SJCRH30 (cell line): ENCODE data around the gene MTHFSD. TPM values are rescaled to one million over a fixed set of nuclear protein-coding genes. Genes with fewer than 3 reads are reported as not detected.

Experiments
- DNase-seq, 2 experiments: peaks; one replicate each; pipeline ENCODE4 v3.0.0-alpha.2; 2015 to 2020
- H3K27ac ChIP-seq: fragments of 250-450 bp; sonication (Bioruptor Pico); 2 replicates; pipeline ENCODE4 v1.5.1; 2020; ENCODE audit warnings: mild to moderate bottlenecking, moderate library complexity
- H3K27me3 ChIP-seq: fragments of 250-450 bp; sonication (Bioruptor Pico); 2 replicates; pipeline ENCODE4 v1.5.1; 2020; ENCODE audit warnings: mild to moderate bottlenecking, moderate library complexity
- H3K36me3 ChIP-seq: fragments of 250-450 bp; sonication (Bioruptor Pico); 2 replicates; pipeline ENCODE4 v1.5.1; 2020; ENCODE audit warnings: mild to moderate bottlenecking, moderate library complexity
- H3K4me1 ChIP-seq: fragments of 250-450 bp; sonication (Bioruptor Pico); 2 replicates; pipeline ENCODE4 v1.5.1; 2020; ENCODE audit warnings: mild to moderate bottlenecking, moderate library complexity
- H3K4me3 ChIP-seq: fragments of 250-450 bp; sonication (Bioruptor Pico); 2 replicates; pipeline ENCODE4 v1.5.1; 2020; ENCODE audit warnings: mild to moderate bottlenecking, moderate library complexity
- H3K9me3 ChIP-seq: fragments of 250-450 bp; sonication (Bioruptor Pico); replicated peaks from 2 replicates; pipeline ENCODE4 v1.5.1; 2020; ENCODE audit warnings: mild to moderate bottlenecking, moderate library complexity
- total RNA-seq: library from RNA; depleted of rRNA; stranded (reverse); fragments of >200 nt; shearing (Covaris generic); gene quantifications from 2 replicates; pipeline ENCODE4 v1.2.3, GENCODE V29; 2014

MTHFSD gene
- total RNA-seq, 1 experiment from 2014 or later, result 7.2 TPM

DNA sequence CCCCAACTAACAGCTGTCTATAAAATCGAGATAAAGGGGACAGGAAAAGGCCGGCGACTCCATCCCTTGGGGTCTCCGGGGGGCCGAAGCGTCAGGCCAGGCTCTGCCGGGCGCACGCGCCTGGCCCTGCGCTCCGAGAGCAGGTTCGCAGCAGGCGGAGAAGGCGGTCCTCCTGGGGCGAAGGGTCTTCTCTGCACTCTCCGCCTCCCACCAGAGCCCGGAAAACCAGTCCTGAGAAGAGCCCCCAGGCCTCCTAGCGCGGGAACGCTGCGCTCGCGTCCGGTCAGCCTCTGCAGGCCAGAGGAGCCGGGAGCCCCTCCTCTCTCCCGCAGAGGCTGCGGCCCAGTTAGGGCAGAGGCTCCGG is 39.6 kb downstream of the MTHFSD start:
- Histone ChIP-seq H3K4me3 (no peak overlapping the region), H3K9me3 (no peaks in the 10 kb centered on the region), H3K36me3 (peaks cover 20% of the 10 kb centered on the region), H3K27ac (no peak overlapping the region), H3K27me3 (no peaks in the 10 kb centered on the region), H3K4me1 (0 out of 2 replicates have a peak, but pooled peaks cover 4% of the 10 kb centered on the region)
- DNase-seq, result no peak

DNA sequence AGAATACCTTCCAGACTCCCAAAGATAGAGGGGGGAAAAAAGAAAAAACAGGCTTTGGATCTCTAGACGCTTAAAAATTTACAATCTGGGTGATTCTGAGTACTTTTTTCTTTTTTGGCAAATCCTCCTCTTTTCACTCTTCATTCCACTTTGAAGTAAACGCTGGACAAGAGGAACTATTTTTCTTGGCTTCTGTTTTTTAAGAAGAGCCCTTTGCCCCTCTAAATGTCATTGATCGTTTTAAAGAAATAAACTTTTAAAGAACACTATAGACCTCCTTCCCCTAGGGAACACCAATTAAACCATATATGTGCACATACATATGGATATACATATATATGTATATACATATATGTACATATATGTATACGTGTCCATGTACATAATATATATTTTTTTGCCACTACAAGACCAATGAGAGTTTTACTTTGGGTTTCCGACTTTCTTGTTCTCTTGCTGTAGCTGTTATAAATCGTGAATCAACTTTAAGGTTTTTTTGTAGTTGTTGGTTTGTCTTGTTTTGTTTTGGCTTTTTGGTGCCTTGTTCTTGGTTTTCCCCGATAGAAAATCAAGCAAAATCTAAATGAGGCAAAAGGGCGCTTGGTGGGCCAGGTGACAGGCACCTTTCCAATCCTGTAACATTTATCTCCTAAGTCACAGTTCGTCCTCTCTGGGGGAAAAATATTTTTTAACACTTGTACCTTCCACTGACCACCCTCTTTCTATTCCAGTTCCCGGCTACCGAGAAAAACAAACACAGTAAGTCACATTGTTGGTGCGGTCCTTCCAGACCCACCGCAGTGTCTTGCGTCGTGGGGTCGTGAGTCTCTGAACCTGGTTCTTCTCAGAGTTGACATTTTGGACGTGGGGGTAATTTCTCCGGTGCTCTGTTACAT is 40.3 kb downstream of the MTHFSD start:
- Histone ChIP-seq H3K36me3 (peaks cover 20% of the 10 kb centered on the region), H3K4me3 (peak overlapping the region; percentile 67), H3K27me3 (no peaks in the 10 kb centered on the region), H3K9me3 (no peaks in the 10 kb centered on the region), H3K4me1 (0 out of 2 replicates have a peak, but pooled peaks cover 4% of the 10 kb centered on the region), H3K27ac (peak overlapping the region; percentile 11; the same call in 1 of the 2 replicates)
- DNase-seq, result no peak

DNA sequence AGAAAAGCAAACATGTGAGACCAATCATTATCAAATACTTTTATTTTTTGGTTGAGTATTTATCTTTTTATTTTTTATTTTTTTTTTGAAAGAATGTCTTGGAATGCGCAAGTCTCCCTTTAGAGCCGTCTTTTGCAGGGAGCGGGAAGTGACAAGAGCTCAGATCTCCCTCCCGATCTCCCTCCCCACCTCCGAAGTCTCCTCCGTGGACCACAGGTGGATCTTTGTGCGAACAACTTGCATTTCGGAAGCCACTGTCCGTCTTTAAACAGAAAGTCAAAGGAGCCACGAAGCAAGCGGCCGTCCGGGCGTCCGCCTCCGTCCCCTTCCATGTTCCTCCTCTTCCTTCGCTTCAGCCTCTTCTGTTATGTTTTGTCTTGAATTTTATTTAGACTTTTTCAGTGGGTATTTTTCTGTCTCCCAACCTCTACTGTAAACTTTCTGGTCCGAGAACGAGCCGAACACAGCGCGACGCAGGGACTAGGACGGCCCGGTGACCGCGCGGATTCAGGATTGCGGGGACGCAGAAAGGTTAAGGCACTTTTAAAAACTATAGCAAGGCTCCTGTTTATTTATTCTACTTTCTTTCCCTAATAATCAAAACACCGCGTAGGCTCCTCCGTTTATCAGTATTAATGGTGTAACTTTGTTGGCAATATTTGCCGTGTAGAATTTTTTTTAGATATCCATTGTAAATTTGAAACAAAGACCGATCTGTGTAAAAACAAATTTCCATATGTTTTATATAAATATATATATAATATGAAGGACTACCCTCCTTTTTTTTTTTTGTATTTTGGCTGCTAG is 41.4 kb downstream of the MTHFSD start:
- no peaks in the 10 kb centered on the region for H3K27me3 ChIP-seq

DNA sequence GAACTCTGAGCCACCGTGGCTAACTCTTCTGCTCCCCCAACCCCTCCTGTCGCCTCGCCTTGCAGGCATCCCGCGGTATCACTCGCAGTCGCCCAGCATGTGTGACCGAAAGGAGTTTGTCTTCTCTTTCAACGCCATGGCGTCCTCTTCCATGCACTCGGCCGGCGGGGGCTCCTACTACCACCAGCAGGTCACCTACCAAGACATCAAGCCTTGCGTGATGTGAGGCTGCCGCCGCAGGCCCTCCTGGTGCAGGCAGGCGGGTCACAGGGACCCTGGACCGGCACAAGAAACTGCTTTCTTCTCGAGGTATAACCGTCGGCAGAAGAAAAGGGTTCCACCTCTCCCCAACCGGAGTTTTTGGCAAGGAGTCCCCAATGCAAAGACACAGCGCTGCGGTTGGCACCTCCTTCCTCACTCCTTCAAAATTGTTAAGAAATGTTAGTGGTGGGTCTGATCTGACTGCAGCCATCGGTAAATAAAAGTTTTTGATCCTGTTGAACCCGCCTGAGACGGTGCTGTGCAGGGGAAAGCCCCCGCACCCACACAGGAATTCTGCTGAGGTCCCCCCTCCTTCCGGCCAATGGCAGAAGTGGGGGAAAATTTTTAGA is 42.1 kb downstream of the MTHFSD start:
- Histone ChIP-seq H3K27me3 (no peaks in the 10 kb centered on the region), H3K4me1 (0 out of 2 replicates have a peak, but pooled peaks cover 4% of the 10 kb centered on the region), H3K27ac (peak overlapping the region; percentile 76; the same call in 1 of the 2 replicates), H3K36me3 (peaks cover 20% of the 10 kb centered on the region), H3K9me3 (no peaks in the 10 kb centered on the region), H3K4me3 (peak overlapping the region; percentile 67)
- DNase-seq, result no peak

More for the DNA sequence above, 41.4 kb downstream of the MTHFSD start:
- Histone ChIP-seq H3K9me3 (no peaks in the 10 kb centered on the region), H3K36me3 (peaks cover 20% of the 10 kb centered on the region), H3K27ac (peak overlapping the region; percentile 76; the same call in 1 of the 2 replicates), H3K4me1 (0 out of 2 replicates have a peak, but pooled peaks cover 4% of the 10 kb centered on the region), H3K4me3 (peak overlapping the region; percentile 67)
- peak in 1 of 2 experiments; percentile 17 for DNase-seq

DNA sequence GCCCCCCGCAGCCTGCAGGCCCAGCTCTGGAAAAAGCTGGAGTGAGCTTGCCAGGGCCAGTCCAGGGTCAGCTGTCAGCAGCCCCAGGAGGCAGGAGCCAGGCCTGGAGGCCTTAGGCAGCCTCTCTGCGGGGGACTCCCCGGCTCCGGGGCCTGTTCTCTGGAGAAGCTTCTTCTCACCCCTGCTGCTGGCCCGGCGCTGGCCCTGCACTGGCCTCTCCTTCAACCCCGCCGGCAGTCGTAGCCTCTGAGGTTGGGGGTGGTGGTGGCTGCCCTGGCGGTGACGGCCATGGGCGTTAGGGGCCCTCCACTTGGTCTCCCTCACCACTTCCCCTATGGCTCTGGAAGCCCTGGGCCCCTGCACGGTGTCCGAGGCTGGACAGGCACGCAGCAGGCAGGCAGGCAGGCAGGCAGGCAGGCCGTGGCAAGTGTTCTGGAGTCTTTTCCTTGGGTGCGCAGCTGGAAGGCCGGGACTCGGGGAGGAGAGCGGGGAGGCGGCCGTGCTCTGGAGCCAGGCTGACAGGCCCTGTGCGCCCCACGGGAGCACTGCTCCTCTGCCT is 42.7 kb downstream of the MTHFSD start:
- Histone ChIP-seq H3K36me3 (peaks cover 20% of the 10 kb centered on the region), H3K27ac (peak overlapping the region; percentile 76; the same call in 1 of the 2 replicates), H3K4me3 (peak overlapping the region; percentile 67), H3K27me3 (no peaks in the 10 kb centered on the region), H3K9me3 (no peaks in the 10 kb centered on the region), H3K4me1 (0 out of 2 replicates have a peak, but pooled peaks cover 4% of the 10 kb centered on the region)
- peak; percentile 47 to 52 for DNase-seq

DNA sequence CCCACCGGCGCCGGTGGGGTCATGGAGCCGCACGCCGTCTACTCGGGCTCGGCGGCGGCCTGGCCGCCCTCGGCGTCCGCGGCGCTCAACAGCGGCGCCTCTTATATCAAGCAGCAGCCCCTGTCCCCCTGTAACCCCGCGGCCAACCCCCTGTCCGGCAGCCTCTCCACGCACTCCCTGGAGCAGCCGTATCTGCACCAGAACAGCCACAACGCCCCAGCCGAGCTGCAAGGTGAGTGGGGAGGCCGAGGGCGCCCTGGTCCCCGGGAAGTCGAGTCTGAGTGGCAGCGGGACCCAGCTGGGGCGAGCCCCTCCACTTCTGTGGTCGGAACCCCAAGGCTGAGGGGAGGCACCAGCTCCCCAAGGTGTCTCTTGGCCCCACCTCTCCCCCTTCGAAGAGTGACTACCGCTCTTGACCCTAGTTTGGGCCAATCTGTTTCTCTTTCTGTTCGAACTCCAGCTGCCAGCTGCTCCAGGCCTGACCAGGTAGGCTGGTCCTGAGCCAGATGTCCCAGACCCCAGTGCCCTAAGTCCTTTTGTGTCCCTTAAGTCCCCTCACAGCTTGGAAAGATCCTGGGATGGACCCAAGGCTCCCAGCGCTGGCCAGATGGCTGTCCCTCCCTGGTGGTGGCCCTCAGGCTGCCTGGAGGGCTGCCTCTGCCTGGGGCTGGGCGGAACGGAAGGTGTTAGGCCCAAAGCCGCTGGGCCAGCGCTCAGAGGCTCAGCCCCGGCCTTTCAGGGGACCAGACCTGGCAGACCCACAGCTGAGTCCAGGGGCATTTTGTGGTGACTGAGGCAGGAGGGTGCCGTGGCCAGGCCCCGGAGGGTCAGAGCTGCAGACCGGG is 43.5 kb downstream of the MTHFSD start:
- DNase-seq, result peak in 1 of 2 experiments; percentile 36
- peak overlapping the region; percentile 76 for H3K27ac ChIP-seq
- no peaks in the 10 kb centered on the region for H3K27me3 ChIP-seq
- H3K4me3 ChIP-seq, result peak overlapping the region; percentile 67
- H3K36me3 ChIP-seq, result peaks cover 20% of the 10 kb centered on the region
- peaks cover 4% of the 10 kb centered on the region; the same call in 1 of the 2 replicates for H3K4me1 ChIP-seq
- H3K9me3 ChIP-seq, result no peaks in the 10 kb centered on the region

DNA sequence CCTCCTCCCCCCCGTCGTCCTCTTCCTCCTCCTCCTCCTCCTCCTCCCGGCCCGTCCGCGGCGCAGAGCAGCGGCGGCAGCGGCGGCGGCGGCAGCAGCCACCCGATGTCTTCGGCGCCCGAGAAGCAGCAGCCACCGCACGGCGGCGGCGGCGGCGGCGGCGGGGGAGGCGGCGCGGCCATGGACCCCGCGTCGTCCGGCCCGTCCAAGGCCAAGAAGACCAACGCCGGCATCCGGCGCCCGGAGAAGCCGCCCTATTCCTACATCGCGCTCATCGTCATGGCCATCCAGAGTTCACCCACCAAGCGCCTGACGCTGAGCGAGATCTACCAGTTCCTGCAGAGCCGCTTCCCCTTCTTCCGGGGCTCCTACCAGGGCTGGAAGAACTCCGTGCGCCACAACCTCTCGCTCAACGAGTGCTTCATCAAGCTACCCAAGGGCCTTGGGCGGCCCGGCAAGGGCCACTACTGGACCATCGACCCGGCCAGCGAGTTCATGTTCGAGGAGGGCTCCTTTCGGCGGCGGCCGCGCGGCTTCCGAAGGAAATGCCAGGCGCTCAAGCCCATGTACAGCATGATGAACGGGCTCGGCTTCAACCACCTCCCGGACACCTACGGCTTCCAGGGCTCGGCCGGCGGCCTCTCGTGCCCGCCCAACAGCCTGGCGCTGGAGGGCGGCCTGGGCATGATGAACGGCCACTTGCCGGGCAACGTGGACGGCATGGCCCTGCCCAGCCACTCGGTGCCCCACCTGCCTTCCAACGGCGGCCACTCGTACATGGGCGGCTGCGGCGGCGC is 44.4 kb downstream of the MTHFSD start, which contains the start of gene FOXF1:
FOXF1 (plus strand) TSS at position 63 of the 797 bp plus-strand sequence; CDS start at position 106, 43 bp downstream.
- H3K4me1 ChIP-seq, result peaks cover 12% of the 10 kb centered on the region; the same call in 1 of the 2 replicates
- H3K9me3 ChIP-seq, result no peaks in the 10 kb centered on the region
- peak within 1 kb of the TSS; percentile 89 for H3K27ac ChIP-seq
- H3K4me3 ChIP-seq, result peak within 1 kb of the TSS; percentile 67
- peaks cover 20% of the 10 kb centered on the region for H3K36me3 ChIP-seq
- no peaks in the 10 kb centered on the region for H3K27me3 ChIP-seq
- peak; percentile 55 to 64 for DNase-seq

DNA sequence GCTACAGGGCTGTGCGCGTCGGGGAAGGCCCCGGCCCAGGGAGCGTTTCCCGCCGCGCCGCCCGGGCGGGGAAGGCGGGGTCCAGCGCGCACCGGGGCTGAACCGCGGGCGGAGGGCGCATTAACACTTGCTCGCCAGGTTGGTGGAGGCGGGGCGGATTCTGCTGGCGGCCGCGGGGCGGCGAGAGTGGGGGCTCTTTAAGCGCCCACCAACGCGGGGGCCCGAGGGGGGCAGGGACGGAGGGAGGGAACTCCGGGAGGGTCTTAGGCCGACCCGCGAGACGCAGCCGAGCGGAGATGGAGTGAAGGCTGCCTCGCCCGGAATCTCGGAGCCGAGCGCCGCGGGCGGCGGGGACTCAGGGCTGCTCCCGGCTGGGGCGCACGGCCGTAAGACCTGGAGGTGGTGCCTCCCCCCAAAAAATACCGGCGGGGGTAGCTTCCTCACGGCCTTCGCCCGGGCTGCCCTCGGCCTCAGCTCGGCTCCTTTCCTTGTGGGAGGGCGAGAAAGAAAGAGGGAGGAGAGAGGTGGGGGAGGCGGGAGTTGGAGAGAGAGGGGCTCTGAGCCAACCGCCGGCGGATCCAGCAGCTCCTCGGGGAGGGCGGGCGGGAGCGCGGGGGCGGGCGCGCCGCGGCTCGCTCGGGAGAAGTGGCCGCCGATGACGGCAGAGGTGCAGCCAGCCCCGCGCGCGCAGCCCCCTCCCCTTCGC is 45.1 kb downstream of the MTHFSD start:
- peak; percentile 85 for DNase-seq
- H3K27me3 ChIP-seq, result no peaks in the 10 kb centered on the region
- no peaks in the 10 kb centered on the region for H3K9me3 ChIP-seq
- peaks cover 15% of the 10 kb centered on the region for H3K36me3 ChIP-seq
- peaks cover 16% of the 10 kb centered on the region; the same call in 1 of the 2 replicates for H3K4me1 ChIP-seq
- H3K27ac ChIP-seq, result peak overlapping the region; percentile 89
- H3K4me3 ChIP-seq, result peak overlapping the region; percentile 67

DNA sequence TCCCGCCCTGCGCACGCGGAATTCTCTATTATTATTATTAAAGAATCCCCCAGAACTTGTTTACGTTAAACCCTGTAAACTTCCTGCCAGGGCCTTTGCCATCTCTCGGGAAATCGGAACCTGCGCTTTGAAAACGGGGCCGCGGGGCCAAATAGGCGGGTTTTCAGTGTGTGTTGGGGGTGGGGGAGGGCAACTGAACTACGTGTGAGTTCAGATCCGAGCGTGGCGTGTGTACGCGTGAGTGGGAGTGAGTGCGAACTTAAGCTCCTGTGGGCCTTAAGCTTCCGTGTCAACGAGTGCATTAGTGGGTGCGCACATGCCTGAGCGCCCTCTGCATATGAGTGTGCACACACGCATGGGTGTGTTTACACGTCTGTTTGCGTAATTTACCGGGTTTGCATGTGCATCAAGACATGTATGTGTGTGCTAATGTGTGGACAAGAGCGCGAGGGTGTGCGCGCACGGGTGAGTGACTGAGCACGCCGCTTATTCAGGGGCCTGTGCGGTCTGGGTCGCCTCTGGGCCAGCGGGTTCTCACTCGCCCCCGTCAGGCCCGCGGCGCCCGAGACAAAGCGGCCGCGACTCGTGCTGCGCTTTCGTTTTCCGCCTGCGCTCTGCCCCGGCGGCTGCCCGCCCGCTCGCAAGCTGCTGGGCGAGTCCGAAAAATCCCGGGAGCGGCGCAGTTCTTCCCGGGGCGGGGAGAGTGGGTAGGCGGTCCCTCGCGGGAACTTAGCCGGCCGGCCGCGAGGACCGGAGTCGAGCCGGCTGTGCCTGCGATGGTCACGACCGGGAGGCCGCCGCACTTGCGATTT is 45.9 kb downstream of the MTHFSD start:
- peak; percentile 65 to 67 for DNase-seq
- Histone ChIP-seq H3K27ac (peak overlapping the region; percentile 89), H3K9me3 (no peaks in the 10 kb centered on the region), H3K36me3 (peaks cover 7% of the 10 kb centered on the region), H3K27me3 (no peaks in the 10 kb centered on the region), H3K4me1 (peaks cover 12% of the 10 kb centered on the region; the same call in 1 of the 2 replicates), H3K4me3 (peak overlapping the region; percentile 67)

DNA sequence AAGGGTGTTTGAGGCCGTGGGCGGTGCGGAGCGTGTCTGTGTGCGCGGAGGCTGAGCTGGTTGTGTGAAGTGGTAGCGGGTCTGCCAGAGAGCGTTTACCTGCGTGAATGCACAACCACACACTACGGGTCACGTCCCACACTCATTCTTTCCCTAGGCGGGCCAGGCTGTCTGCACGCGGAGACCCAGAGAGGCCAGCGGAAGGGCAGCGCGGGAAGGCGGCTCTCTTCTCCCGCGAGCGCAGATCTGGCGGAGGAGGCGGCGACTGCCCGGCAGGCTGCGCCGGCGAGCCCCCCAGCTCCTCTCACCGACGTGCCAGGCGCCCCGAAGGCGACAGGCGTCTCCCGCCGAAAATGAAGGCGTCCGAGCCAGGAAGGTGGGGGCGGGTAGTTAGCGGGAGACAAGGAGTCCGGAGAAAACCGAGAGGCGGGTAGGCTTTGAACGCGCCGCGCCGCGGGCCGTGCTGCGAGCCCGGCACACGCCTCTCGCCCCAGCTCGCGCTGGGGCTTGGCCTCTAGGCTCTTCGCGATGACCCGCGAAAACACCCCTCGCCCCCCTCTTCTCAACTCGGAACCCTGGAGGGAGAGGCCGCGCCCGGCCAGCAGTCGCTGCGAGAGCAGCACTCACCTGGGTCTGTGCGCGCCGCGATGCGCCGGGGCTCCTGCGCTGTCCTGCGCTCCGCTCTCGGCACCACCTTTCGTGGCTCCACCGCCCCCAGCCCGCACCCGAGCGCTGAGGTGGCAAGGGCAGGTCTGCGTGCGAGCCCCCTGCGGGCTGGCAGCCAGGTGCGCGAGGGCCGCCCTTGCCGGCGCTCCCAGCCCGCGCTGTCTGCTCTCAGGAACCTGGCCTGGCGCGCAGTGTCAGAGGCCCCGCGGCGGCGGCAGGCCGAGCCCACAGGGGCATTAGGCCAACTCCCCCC is 46.7 kb downstream of the MTHFSD start:
- DNase-seq, result no peak
- Histone ChIP-seq H3K27me3 (no peaks in the 10 kb centered on the region), H3K9me3 (no peaks in the 10 kb centered on the region), H3K4me1 (peaks cover 12% of the 10 kb centered on the region; the same call in 1 of the 2 replicates), H3K36me3 (no peaks in the 10 kb centered on the region), H3K27ac (peak overlapping the region; percentile 89), H3K4me3 (peak overlapping the region; percentile 67)
